BLaER1 (cell line): ENCODE data around the gene ADM5.
A peak's percentile ranks its signal among the peaks of the same experiment; 100 is the strongest.

Experiments used
- H3K27ac ChIP-seq: shearing (Covaris generic); formaldehyde crosslinking; 2 replicates; pipeline ENCODE4 v1.8.1; 2022
- H3K27me3 ChIP-seq: shearing (Covaris generic); formaldehyde crosslinking; 2 replicates; pipeline ENCODE4 v1.8.1; 2022
- H3K36me3 ChIP-seq: shearing (Covaris generic); formaldehyde crosslinking; 2 replicates; pipeline ENCODE4 v1.8.1; 2022
- H3K4me1 ChIP-seq: shearing (Covaris generic); formaldehyde crosslinking; 2 replicates; pipeline ENCODE4 v1.8.1; 2022
- H3K4me2 ChIP-seq: shearing (Covaris generic); formaldehyde crosslinking; 2 replicates; pipeline ENCODE4 v1.8.1; 2022
- H3K4me3 ChIP-seq: shearing (Covaris generic); formaldehyde crosslinking; 2 replicates; pipeline ENCODE4 v1.8.1; 2022
- H3K9ac ChIP-seq: shearing (Covaris generic); formaldehyde crosslinking; 2 replicates; pipeline ENCODE4 v1.8.1; 2022
- H3K9me3 ChIP-seq: shearing (Covaris generic); formaldehyde crosslinking; 2 replicates; pipeline ENCODE4 v1.8.1; 2022
- H4K20me1 ChIP-seq: shearing (Covaris generic); formaldehyde crosslinking; 2 replicates; pipeline ENCODE4 v1.8.1; 2022
- Cebpa-rat ChIP-seq: shearing (Covaris generic); IDR thresholded peaks from 2 replicates; pipeline ENCODE4 v1.8.1; 2022

The ADM5 gene

GRCh38 chr19:49651029-49651819, 38.2 kb upstream of the ADM5 start:
- H3K27me3 ChIP-seq, result no peaks in the 10 kb centered on the region
- H3K4me3 ChIP-seq, result no peak overlapping the region
- no peaks in the 10 kb centered on the region for H3K9me3 ChIP-seq
- H3K4me1 ChIP-seq, result no peaks in the 10 kb centered on the region
- no peak overlapping the region for H3K27ac ChIP-seq
- H4K20me1 ChIP-seq, result peaks cover 86% of the 10 kb centered on the region
- H3K4me2 ChIP-seq, result no peak overlapping the region
- H3K36me3 ChIP-seq, result peaks cover 98% of the 10 kb centered on the region
- no peak for TF ChIP-seq Cebpa-rat
- no peak overlapping the region for H3K9ac ChIP-seq

- H3K4me3 ChIP-seq, result no peak overlapping the region
- H3K4me1 ChIP-seq, result no peaks in the 10 kb centered on the region
- H3K27ac ChIP-seq, result no peak overlapping the region
- TF ChIP-seq Cebpa-rat, result no peak
- no peaks in the 10 kb centered on the region for H3K27me3 ChIP-seq
- H4K20me1 ChIP-seq, result peaks cover 85% of the 10 kb centered on the region
- H3K4me2 ChIP-seq, result no peak overlapping the region
- H3K9me3 ChIP-seq, result no peaks in the 10 kb centered on the region
- no peak overlapping the region for H3K9ac ChIP-seq
- peaks cover 98% of the 10 kb centered on the region for H3K36me3 ChIP-seq
Measured at GRCh38 chr19:49651820-49652550, 37.4 kb upstream of the ADM5 start.

GRCh38 chr19:49652551-49653465, 36.6 kb upstream of the ADM5 start:
- Histone ChIP-seq H3K27ac (no peak overlapping the region), H3K9me3 (no peaks in the 10 kb centered on the region), H3K4me3 (no peak overlapping the region), H3K36me3 (peaks cover 97% of the 10 kb centered on the region), H3K27me3 (no peaks in the 10 kb centered on the region), H3K9ac (no peak overlapping the region), H4K20me1 (peaks cover 77% of the 10 kb centered on the region), H3K4me1 (no peaks in the 10 kb centered on the region), H3K4me2 (no peak overlapping the region)
- TF ChIP-seq Cebpa-rat, result no peak

- no peaks in the 10 kb centered on the region for H3K9me3 ChIP-seq
- H4K20me1 ChIP-seq, result peaks cover 71% of the 10 kb centered on the region
- H3K27me3 ChIP-seq, result no peaks in the 10 kb centered on the region
- peaks cover 97% of the 10 kb centered on the region for H3K36me3 ChIP-seq
- H3K4me1 ChIP-seq, result no peaks in the 10 kb centered on the region
- H3K4me2 ChIP-seq, result no peak overlapping the region
- no peak for TF ChIP-seq Cebpa-rat
- no peak overlapping the region for H3K4me3 ChIP-seq
- no peak overlapping the region for H3K9ac ChIP-seq
- H3K27ac ChIP-seq, result no peak overlapping the region
Measured at GRCh38 chr19:49653466-49653806, 36.0 kb upstream of the ADM5 start.

- Histone ChIP-seq H3K27me3 (no peaks in the 10 kb centered on the region), H3K9me3 (no peaks in the 10 kb centered on the region), H3K4me3 (no peak overlapping the region), H3K9ac (no peak overlapping the region), H3K27ac (no peak overlapping the region), H4K20me1 (peaks cover 69% of the 10 kb centered on the region), H3K36me3 (peaks cover 97% of the 10 kb centered on the region), H3K4me2 (no peak overlapping the region), H3K4me1 (no peaks in the 10 kb centered on the region)
- TF ChIP-seq Cebpa-rat, result no peak
Measured at GRCh38 chr19:49654581-49654980, 34.8 kb upstream of the ADM5 start.

GRCh38 chr19:49655570-49656455, 33.6 kb upstream of the ADM5 start:
- Histone ChIP-seq H3K27me3 (no peaks in the 10 kb centered on the region), H3K9ac (no peak overlapping the region), H4K20me1 (peaks cover 69% of the 10 kb centered on the region), H3K4me3 (no peak overlapping the region), H3K4me2 (no peak overlapping the region), H3K4me1 (no peaks in the 10 kb centered on the region), H3K36me3 (peaks cover 98% of the 10 kb centered on the region), H3K27ac (0 out of 2 replicates have a peak overlapping the region, but pooled peaks have one; percentile 6), H3K9me3 (no peaks in the 10 kb centered on the region)
- TF ChIP-seq Cebpa-rat, result no peak

GRCh38 chr19:49656456-49657109, 32.8 kb upstream of the ADM5 start:
- no peak overlapping the region for H3K4me3 ChIP-seq
- no peaks in the 10 kb centered on the region for H3K27me3 ChIP-seq
- no peaks in the 10 kb centered on the region for H3K4me1 ChIP-seq
- H4K20me1 ChIP-seq, result peaks cover 77% of the 10 kb centered on the region
- no peak for TF ChIP-seq Cebpa-rat
- no peaks in the 10 kb centered on the region for H3K9me3 ChIP-seq
- H3K36me3 ChIP-seq, result peaks cover 99% of the 10 kb centered on the region
- H3K27ac ChIP-seq, result no peak overlapping the region
- H3K9ac ChIP-seq, result no peak overlapping the region
- H3K4me2 ChIP-seq, result no peak overlapping the region

- Histone ChIP-seq H3K36me3 (peaks cover 99% of the 10 kb centered on the region), H3K9me3 (no peaks in the 10 kb centered on the region), H3K4me2 (no peak overlapping the region), H3K27me3 (no peaks in the 10 kb centered on the region), H3K4me1 (no peaks in the 10 kb centered on the region), H3K4me3 (no peak overlapping the region), H4K20me1 (peaks cover 78% of the 10 kb centered on the region), H3K9ac (no peak overlapping the region), H3K27ac (no peak overlapping the region)
- no peak for TF ChIP-seq Cebpa-rat
Measured at GRCh38 chr19:49657493-49658138, 31.8 kb upstream of the ADM5 start.
